ENCODE measurements around the gene DYRK4. TPM values are rescaled to one million over a fixed set of nuclear protein-coding genes. Genes with fewer than 3 reads are reported as not detected.

DYRK4 gene
- polyA plus RNA-seq, 1 donor (not counting 4 experiments of a cell fraction or from before 2014, with no cell fraction given), result 64.6 TPM

DNA sequence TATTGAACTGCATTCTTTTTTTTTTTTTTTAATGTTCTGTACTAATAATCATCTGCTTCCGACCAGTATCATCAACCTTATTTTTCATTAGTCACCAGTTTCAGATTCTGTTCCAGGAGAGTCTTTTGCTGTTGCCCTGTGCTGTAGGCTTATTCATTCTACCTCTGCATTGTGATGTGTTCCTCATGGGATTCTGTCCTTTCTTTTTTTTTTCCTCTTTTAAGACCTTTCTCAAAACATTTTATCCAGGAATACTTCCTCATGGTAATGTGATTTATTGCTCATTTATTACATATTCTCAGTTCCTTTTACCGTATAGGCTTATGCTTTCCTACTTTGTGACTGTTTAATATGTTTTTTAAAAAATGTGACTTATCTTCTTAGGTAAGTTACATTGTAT, 91.7 kb downstream of the DYRK4 start:
- Histone ChIP-seq H4K20me1 (ENCODE audit: control insufficient read depth, extremely low read depth, insufficient read depth, low read length) (no peaks in the 10 kb centered on the region), H3K9me1 (ENCODE audit: control insufficient read depth, extremely low read depth, insufficient read depth, low read length) (no peaks in the 10 kb centered on the region), H3K27me3 (ENCODE audit: control insufficient read depth, extremely low read depth, insufficient read depth, low read length) (no peaks in the 10 kb centered on the region), H3K27ac (ENCODE audit: control insufficient read depth, insufficient read depth, low read length) (no peak overlapping the region), H3K4me3 (ENCODE audit: control insufficient read depth in 2 of 3, extremely low read depth in 1 of 3, insufficient read depth in 2 of 3, low read depth in 1 of 3, low read length in 3 of 3) (no peak overlapping the region), H3K4me1 (ENCODE audit: control insufficient read depth, extremely low read depth, insufficient read depth, low read length) (peaks cover 10% of the 10 kb centered on the region), H3K79me2 (ENCODE audit: control insufficient read depth, insufficient read depth, low read length) (peaks cover 51% of the 10 kb centered on the region), H2AFZ (ENCODE audit: control insufficient read depth, low read length) (no peak overlapping the region), H3K4me2 (ENCODE audit: control insufficient read depth, extremely low read depth, insufficient read depth, low read depth, low read length) (no peak overlapping the region), H3K36me3 (ENCODE audit: control insufficient read depth in 2 of 2, extremely low read depth in 1 of 2, insufficient read depth in 2 of 2, low read length in 2 of 2) (peaks cover 18 to 20% of the 10 kb centered on the region in 2 experiments), H3K9ac (ENCODE audit: control insufficient read depth, extremely low read depth, insufficient read depth, low read length) (no peak overlapping the region), H3K9me3 (ENCODE audit: control insufficient read depth, low read depth, low read length) (no peaks in the 10 kb centered on the region)
- FAIRE-seq, result no peak
- TF ChIP-seq, protein P1, sequence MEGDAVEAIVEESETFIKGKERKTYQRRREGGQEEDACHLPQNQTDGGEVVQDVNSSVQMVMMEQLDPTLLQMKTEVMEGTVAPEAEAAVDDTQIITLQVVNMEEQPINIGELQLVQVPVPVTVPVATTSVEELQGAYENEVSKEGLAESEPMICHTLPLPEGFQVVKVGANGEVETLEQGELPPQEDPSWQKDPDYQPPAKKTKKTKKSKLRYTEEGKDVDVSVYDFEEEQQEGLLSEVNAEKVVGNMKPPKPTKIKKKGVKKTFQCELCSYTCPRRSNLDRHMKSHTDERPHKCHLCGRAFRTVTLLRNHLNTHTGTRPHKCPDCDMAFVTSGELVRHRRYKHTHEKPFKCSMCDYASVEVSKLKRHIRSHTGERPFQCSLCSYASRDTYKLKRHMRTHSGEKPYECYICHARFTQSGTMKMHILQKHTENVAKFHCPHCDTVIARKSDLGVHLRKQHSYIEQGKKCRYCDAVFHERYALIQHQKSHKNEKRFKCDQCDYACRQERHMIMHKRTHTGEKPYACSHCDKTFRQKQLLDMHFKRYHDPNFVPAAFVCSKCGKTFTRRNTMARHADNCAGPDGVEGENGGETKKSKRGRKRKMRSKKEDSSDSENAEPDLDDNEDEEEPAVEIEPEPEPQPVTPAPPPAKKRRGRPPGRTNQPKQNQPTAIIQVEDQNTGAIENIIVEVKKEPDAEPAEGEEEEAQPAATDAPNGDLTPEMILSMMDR (optimal IDR thresholded peaks at IDR 0.05 in 1 of 3, IDR thresholded peaks at IDR 0.05 in 1 of 3, conservative IDR thresholded peaks at IDR 0.05 in 1 of 3; ENCODE audit: extremely low read depth in 1 of 3, insufficient read depth in 2 of 3, low read length in 3 of 3), result no peak
- TF ChIP-seq EZH2 (IDR thresholded peaks at IDR 0.05; ENCODE audit: low read length), result no peak
- DNase-seq (ENCODE audit: low read depth, low spot score), result no peak
- dilution Hi-C loops (cut with MboI; ENCODE audit: extremely low pct_ligation_motif_present, low sequenced_read_pairs), result no loop called here

Other genes with a start within 250 kb of the DYRK4 start
- gene TIGAR, start 241.0 kb upstream of the DYRK4 start, polyA plus RNA-seq, result 15.3 to 37.3 TPM (median 28.0 TPM) in 3 replicates
- not detected in 3 replicates for gene FGF23, start 182.5 kb upstream of the DYRK4 start, polyA plus RNA-seq
- gene FGF6, start 116.4 kb upstream of the DYRK4 start, polyA plus RNA-seq, result not detected in 3 replicates
- 2.6 to 13.0 TPM (median 8.6 TPM) in 3 replicates for gene RAD51AP1, start 23.3 kb upstream of the DYRK4 start, polyA plus RNA-seq
- gene AKAP3, start 86.8 kb downstream of the DYRK4 start, polyA plus RNA-seq, result 0.72 to 0.95 TPM (median 0.88 TPM) in 3 replicates
- gene NDUFA9, start 86.9 kb downstream of the DYRK4 start, polyA plus RNA-seq, result 68.0 to 94.6 TPM (median 84.6 TPM) in 3 replicates
- gene GALNT8, start 158.2 kb downstream of the DYRK4 start, polyA plus RNA-seq, result 0.10 to 0.14 TPM in 2 of 3 replicates, not detected in the other